ENCODE data around the gene SCN3A.

DNA sequence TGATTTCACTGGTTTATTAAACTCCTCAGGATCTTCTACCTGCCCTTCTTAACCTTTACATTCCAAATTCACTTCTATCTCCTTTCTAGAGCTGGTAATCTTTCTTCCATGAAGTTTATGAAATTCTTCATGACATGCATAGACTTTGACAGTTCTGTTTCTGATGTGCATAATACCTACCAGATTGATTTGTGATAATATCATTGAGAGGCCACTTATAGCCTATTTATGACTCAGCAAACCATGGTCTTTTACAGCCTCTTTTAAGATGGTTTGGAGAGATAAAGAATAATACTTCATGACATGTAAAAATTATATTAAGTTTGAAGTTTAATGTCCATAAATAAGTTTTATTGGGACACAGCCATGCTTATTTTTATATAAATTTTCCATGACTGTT is 49.3 kb upstream of the SCN3A start:
- no peak for TF ChIP-seq EZH2 (IDR thresholded peaks at IDR 0.05; ENCODE audit: borderline replicate concordance, insufficient read depth, low read depth, low read length, poor library complexity, severe bottlenecking)
- TF ChIP-seq, protein P1, sequence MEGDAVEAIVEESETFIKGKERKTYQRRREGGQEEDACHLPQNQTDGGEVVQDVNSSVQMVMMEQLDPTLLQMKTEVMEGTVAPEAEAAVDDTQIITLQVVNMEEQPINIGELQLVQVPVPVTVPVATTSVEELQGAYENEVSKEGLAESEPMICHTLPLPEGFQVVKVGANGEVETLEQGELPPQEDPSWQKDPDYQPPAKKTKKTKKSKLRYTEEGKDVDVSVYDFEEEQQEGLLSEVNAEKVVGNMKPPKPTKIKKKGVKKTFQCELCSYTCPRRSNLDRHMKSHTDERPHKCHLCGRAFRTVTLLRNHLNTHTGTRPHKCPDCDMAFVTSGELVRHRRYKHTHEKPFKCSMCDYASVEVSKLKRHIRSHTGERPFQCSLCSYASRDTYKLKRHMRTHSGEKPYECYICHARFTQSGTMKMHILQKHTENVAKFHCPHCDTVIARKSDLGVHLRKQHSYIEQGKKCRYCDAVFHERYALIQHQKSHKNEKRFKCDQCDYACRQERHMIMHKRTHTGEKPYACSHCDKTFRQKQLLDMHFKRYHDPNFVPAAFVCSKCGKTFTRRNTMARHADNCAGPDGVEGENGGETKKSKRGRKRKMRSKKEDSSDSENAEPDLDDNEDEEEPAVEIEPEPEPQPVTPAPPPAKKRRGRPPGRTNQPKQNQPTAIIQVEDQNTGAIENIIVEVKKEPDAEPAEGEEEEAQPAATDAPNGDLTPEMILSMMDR (IDR thresholded peaks at IDR 0.05) = no peak
